GM19193 (cell line): Measurements from ENCODE around the gene TMEM238.

ENCODE experiments used
- POLR2A ChIP-seq: IDR thresholded peaks from 4 replicates; pipeline ENCODE4 v1.6.1; 2011; ENCODE audit not compliant: insufficient read depth, insufficient read length; ENCODE audit errors: extremely low read depth

The TMEM238 gene

GRCh38 chr19:55373306-55373992 is 10.6 kb downstream of the TMEM238 start:
- TF ChIP-seq POLR2A = no peak

GRCh38 chr19:55372316-55373081 is 11.6 kb downstream of the TMEM238 start:
- TF ChIP-seq POLR2A = no peak

- TF ChIP-seq POLR2A = no peak
Measured at GRCh38 chr19:55370305-55370988, 13.6 kb downstream of the TMEM238 start, which contains the start of gene IL11. Gene IL11 (minus strand): TSS chr19:55370463. CDS start chr19:55370310, 153 bp downstream.

- no peak for TF ChIP-seq POLR2A
Measured at GRCh38 chr19:55369653-55370304, 14.3 kb downstream of the TMEM238 start.

- no peak for TF ChIP-seq POLR2A
Measured at GRCh38 chr19:55368701-55369563, 15.2 kb downstream of the TMEM238 start.

- no peak for TF ChIP-seq POLR2A
Measured at GRCh38 chr19:55368106-55368505, 16.0 kb downstream of the TMEM238 start.

GRCh38 chr19:55366790-55367189 is 17.3 kb downstream of the TMEM238 start:
- TF ChIP-seq POLR2A = no peak

- no peak for TF ChIP-seq POLR2A
Measured at GRCh38 chr19:55365964-55366363, 18.1 kb downstream of the TMEM238 start.

- no peak for TF ChIP-seq POLR2A
Measured at GRCh38 chr19:55365245-55365644, 18.8 kb downstream of the TMEM238 start.

- no peak for TF ChIP-seq POLR2A
Measured at GRCh38 chr19:55362990-55363716, 20.9 kb downstream of the TMEM238 start, which contains the start of gene GARIN5B. Gene GARIN5B (minus strand): TSS chr19:55363260. CDS start chr19:55363066, 194 bp downstream.

GRCh38 chr19:55362174-55362989 is 21.7 kb downstream of the TMEM238 start:
- TF ChIP-seq POLR2A = no peak

- TF ChIP-seq POLR2A = no peak
Measured at GRCh38 chr19:55360902-55361301, 23.2 kb downstream of the TMEM238 start.
